AG09319 (cell line): ENCODE measurements around the gene TP53TG5.

Experiments
- DNase-seq: peaks from one replicate; pipeline ENCODE4 v3.0.0-alpha.2; 2010; ENCODE audit warnings: low read depth; ENCODE audit errors: extremely low read depth
- CTCF ChIP-seq: IDR thresholded peaks from 2 replicates; pipeline ENCODE4 v1.5.1; 2011; ENCODE audit warnings: low read depth, mild to moderate bottlenecking, inconsistent platforms, low read length, moderate library complexity

The TP53TG5 gene

GRCh38 chr20:45343532-45344167 lies 34.5 kb downstream of the TP53TG5 start:
- no peak for TF ChIP-seq CTCF
- DNase-seq: no peak

- no peak for TF ChIP-seq CTCF
- DNase-seq: no peak
Observed at GRCh38 chr20:45342855-45343531, 35.1 kb downstream of the TP53TG5 start.

GRCh38 chr20:45341939-45342854 lies 35.9 kb downstream of the TP53TG5 start:
- DNase-seq: no peak
- TF ChIP-seq CTCF: no peak

- no peak for DNase-seq
- TF ChIP-seq CTCF: no peak
Observed at GRCh38 chr20:45341579-45341938, 36.6 kb downstream of the TP53TG5 start.

- DNase-seq: no peak
- no peak for TF ChIP-seq CTCF
Observed at GRCh38 chr20:45340951-45341350, 37.2 kb downstream of the TP53TG5 start.

- TF ChIP-seq CTCF: no peak
- no peak for DNase-seq
Observed at GRCh38 chr20:45340236-45340847, 37.8 kb downstream of the TP53TG5 start.

- TF ChIP-seq CTCF: no peak
- DNase-seq: no peak
Observed at GRCh38 chr20:45339799-45340198, 38.3 kb downstream of the TP53TG5 start.
